GM13977 (cell line): ENCODE data around the gene ISCU.

Experiments used
- DNase-seq: peaks from one replicate; pipeline ENCODE4 v3.0.0; 2012; ENCODE audit warnings: low spot score
- in situ Hi-C: fragments of 300-500 bp; cut with MboI; formaldehyde crosslinking; loops from one replicate; pipeline ENCODE4 v1.12.0; 2022; ENCODE audit warnings: low sequenced_read_pairs, low pct_unique_long_range_greater_than_20kb, mixed read lengths, inconsistent platforms; ENCODE audit not compliant: unreplicated experiment
- TF ChIP-seq, protein P1 (sequence below): IDR thresholded peaks from 2 replicates; pipeline ENCODE4 v1.5.1; 2012; ENCODE audit warnings: mild to moderate bottlenecking, control low read depth; ENCODE audit not compliant: insufficient read depth; ENCODE audit errors: extremely low read depth, missing control alignments

ISCU gene

DNA sequence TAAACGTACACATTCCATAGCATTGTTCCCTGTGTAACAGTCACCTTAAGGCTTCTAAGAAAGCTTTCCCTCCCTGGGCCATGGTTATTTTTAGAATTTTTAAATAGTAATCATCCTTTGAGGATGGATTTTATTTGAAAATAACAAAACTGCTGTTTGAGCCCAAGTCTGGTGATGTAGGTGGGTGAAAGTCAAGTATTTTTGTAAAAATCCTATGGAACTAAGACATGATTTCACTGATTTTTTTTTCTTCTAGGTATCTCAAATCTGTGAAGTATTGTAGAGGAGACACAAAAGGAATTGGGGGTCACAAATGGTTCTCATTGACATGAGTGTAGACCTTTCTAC is 1.4 kb downstream of the ISCU start:
- DNase-seq = no peak
- in situ Hi-C loops = loop anchor here (5.0 kb wide), 1 partner anchor 239 kb away; no protein-coding TSS in a partner anchor
- TF ChIP-seq, protein P1, sequence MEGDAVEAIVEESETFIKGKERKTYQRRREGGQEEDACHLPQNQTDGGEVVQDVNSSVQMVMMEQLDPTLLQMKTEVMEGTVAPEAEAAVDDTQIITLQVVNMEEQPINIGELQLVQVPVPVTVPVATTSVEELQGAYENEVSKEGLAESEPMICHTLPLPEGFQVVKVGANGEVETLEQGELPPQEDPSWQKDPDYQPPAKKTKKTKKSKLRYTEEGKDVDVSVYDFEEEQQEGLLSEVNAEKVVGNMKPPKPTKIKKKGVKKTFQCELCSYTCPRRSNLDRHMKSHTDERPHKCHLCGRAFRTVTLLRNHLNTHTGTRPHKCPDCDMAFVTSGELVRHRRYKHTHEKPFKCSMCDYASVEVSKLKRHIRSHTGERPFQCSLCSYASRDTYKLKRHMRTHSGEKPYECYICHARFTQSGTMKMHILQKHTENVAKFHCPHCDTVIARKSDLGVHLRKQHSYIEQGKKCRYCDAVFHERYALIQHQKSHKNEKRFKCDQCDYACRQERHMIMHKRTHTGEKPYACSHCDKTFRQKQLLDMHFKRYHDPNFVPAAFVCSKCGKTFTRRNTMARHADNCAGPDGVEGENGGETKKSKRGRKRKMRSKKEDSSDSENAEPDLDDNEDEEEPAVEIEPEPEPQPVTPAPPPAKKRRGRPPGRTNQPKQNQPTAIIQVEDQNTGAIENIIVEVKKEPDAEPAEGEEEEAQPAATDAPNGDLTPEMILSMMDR = no peak

DNA sequence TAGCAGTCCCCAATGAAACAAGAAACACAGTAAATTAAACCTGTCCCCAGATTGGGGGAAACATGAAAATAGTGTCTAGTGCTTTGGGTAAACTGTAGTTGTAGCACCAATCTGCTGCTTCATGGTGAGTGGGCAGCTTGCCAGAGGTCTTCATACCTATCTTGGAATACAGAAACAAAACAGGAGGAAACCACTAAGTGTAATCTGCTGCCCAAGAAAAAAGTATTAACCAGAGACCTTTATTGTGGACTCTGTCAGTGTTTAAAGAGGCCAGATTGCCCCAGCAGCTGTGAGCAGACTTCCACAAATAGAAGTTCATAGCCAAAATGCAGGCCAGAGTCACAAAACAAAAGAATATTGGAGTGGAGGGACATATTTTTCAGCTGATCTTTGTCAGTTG is 2.3 kb downstream of the ISCU start:
- in situ Hi-C loops = loop anchor here (5.0 kb wide), 2 partner anchors 53 to 238 kb away; no protein-coding TSS in a partner anchor
- TF ChIP-seq, protein P1 = no peak
- DNase-seq = no peak

DNA sequence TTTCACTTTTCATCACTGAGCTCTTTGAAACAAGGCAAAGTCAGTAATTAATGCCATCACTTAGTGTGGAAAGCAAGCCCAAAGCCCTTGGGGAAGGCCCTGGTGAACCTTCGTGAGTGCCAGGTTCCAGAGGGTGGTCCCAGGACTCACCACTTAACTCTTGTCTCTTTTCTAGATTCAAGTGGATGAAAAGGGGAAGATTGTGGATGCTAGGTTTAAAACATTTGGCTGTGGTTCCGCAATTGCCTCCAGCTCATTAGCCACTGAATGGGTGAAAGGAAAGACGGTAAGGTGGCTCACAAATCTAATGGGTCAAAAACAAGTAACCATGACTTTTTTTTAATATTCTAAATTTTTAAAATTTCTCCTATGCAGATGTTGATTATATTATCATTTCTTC is 2.8 kb downstream of the ISCU start:
- DNase-seq = no peak
- TF ChIP-seq, protein P1 = no peak
- in situ Hi-C loops = loop anchor here (5.0 kb wide), 1 partner anchor 52 kb away; no protein-coding TSS in a partner anchor

DNA sequence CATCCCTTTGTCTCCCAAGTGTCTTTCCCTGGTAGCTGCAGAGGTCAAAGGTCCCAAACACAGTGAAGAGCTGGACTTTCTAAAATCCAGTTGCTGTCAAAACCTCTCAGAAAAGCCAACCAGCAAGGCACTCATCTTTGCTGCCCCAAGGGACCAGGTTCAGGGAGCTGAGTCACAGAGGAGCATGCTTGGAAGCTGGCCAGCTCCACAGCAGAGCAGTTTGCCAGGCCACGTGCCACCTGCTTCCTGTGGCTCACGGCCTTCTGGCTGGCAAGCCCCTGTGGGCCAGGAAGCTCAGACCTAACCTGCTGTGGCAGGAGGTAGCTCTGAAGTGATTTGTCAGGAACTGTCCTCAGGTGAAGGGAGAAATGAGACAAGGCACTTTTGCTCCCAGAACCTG is 3.6 kb downstream of the ISCU start:
- in situ Hi-C loops = loop anchor here (5.0 kb wide), 1 partner anchor 51 kb away; no protein-coding TSS in a partner anchor
- DNase-seq = no peak
- TF ChIP-seq, protein P1 = no peak

DNA sequence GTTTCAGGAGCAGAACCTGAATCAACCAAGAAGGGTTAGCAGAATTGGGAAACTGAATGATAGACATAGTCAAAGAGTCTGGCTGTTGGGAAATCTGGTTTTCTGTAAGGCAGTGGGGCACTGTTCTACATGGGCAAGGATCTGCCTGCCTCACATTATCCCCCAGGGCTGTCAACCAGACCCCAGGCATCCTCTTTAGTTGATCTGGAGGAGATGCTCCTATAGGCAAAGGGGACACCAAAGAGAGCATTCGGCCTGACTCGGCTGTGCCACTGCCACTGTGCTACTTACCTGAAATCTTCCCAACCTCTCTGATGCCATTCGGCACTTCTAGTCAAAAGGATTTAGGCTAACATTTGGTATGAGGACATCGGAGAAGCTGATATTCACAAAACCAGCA is 4.1 kb downstream of the ISCU start:
- TF ChIP-seq, protein P1 = no peak
- DNase-seq = no peak
- in situ Hi-C loops = loop anchor here (5.0 kb wide), 1 partner anchor 51 kb away; no protein-coding TSS in a partner anchor

DNA sequence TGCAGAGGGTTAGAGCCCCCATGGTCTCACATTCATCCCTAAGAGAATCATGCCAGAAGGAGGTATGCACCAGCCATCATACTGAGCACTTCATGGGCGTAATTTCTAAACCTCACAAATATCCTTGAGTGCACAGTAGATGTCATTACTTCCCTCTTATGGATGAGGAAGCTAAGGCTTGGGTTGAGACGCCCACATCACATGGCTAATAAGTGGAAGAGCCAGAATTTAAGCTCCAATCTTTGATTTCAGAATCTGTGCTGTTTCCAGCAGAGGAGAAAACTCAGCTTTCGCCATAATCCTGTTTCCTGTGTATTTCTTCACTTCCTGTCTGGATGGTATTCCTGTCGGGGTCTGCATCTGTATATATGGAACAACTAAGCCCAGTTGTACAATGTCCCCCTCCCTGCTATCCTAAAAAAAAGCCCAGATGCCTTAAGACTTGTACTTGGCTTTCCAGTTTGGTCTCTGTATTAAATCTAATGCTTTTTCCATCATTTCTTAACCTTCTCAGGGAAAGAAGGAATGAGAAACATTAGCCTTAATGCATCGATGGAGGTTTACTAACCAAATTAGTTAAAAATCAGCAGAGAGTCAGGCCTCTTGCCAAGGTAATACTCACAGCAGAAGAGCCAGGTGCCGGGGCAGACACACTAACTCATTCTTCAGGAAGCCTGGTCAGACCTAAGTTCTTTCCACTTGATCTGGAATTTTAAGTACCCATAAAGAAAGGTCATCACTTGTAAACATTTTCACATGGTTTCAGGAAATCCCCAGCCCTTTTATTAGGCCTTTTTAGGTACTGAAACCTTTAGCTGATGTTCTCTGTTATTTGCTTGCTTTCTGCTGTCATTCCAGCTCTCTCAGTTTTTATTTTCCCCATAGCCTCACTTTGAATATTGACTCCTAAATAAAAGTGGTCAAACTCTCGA is 5.3 kb downstream of the ISCU start:
- in situ Hi-C loops = loop anchor here (5.0 kb wide), 1 partner anchor 50 kb away; no protein-coding TSS in a partner anchor
- DNase-seq = no peak
- TF ChIP-seq, protein P1 = no peak
